HepG2 (cell line): ENCODE data around the gene ABCF1. TPM values are rescaled to one million over a fixed set of nuclear protein-coding genes. Genes with fewer than 3 reads are reported as not detected.

Source experiments
- ATAC-seq: fragments of 200-7000 bp; cut with Tn5 transposase; 3 replicates; pipeline ENCODE4 v1.9.1; 2020; ENCODE audit warnings: mild to moderate bottlenecking, moderate library complexity
- BruUV-seq: library from RNA; stranded (reverse); fragments of 400-500 nt; replicated peaks from 2 replicates; lab custom pipeline; 2021; lab: Mats Ljungman, UMichigan
- CTCF ChIA-PET: fragments of 300-600 bp; formaldehyde crosslinking; extraction: SDS; loops from one replicate; lab custom pipeline; 2021; ENCODE audit warnings: low total read pairs, inconsistent platforms, low intra/inter-chr PET ratio; lab: Yijun Ruan, JAX
- POLR2A ChIA-PET: fragments of 350-600 bp; sonication (Branson Sonifier 250); formaldehyde crosslinking; loops from one replicate; lab custom pipeline; 2020; ENCODE audit warnings: antibody characterized with exemption, inconsistent platforms; lab: Yijun Ruan, JAX
- DNase-seq: peaks from one replicate; pipeline ENCODE4 v3.0.0-alpha.2; 2015; ENCODE audit warnings: low spot score
- FAIRE-seq: peaks from 3 replicates; lab custom pipeline; 2011; peaks lifted over from hg19 to GRCh38; lab: Jason Lieb, UNC
- H2AFZ ChIP-seq: one replicate; pipeline ENCODE4 v1.6.1; 2011; ENCODE audit warnings: low read length, inconsistent platforms
- H3K27ac ChIP-seq: fragments of 300-600 bp; 3 replicates; pipeline ENCODE4 v1.8.0; 2011; ENCODE audit warnings: mixed run types, mild to moderate bottlenecking, mixed read lengths, low read length, inconsistent platforms; ENCODE audit not compliant: insufficient read depth; ENCODE audit errors: extremely low read length
- H3K27me3 ChIP-seq, 2 experiments: fragments of 200-600 bp in 1 of 2; 2 replicates in 1 of 2; 3 replicates in 1 of 2; pipeline versions ENCODE4 v1.6.0 to v1.8.0; 2011; ENCODE audit warnings: low read length in 2 of 2, mild to moderate bottlenecking in 2 of 2, moderate library complexity in 2 of 2, inconsistent platforms in 1 of 2; ENCODE audit not compliant: insufficient read depth in 2 of 2, control insufficient read depth in 1 of 2
- H3K36me3 ChIP-seq, 2 experiments: fragments of 200-600 bp in 1 of 2; replicated peaks in 1 of 2; 2 replicates in 1 of 2; 3 replicates in 1 of 2; pipeline versions ENCODE4 v1.5.1 to v1.8.0; 2011; ENCODE audit warnings: low read length in 2 of 2, inconsistent platforms in 1 of 2; ENCODE audit not compliant: insufficient read depth in 2 of 2, control insufficient read depth in 1 of 2
- H3K4me1 ChIP-seq: 2 replicates; pipeline ENCODE4 v1.5.1; 2012; ENCODE audit warnings: low read length, inconsistent platforms; ENCODE audit not compliant: insufficient read depth
- H3K4me2 ChIP-seq: 2 replicates; pipeline ENCODE4 v1.6.0; 2011; ENCODE audit warnings: low read depth, low read length, inconsistent platforms
- H3K4me3 ChIP-seq, 3 experiments: fragments of 200-600 bp in 1 of 3; sonication (generic), shearing (Covaris generic) in 1 of 3; replicated peaks in 1 of 3; 2 replicates each; pipeline ENCODE4 v1.5.1; 2011 to 2016; ENCODE audit warnings: low read length in 3 of 3, inconsistent platforms in 2 of 3, low read depth in 2 of 3, mild to moderate bottlenecking in 2 of 3, control low read depth in 1 of 3, mixed read lengths in 1 of 3; ENCODE audit not compliant: insufficient read depth in 1 of 3
- H3K79me2 ChIP-seq: one replicate; pipeline ENCODE4 v1.6.1; 2011; ENCODE audit warnings: low read length, inconsistent platforms; ENCODE audit not compliant: insufficient read depth
- H3K9ac ChIP-seq: 2 replicates; pipeline ENCODE4 v1.6.0; 2011; ENCODE audit warnings: mild to moderate bottlenecking, low read depth, low read length, inconsistent platforms; ENCODE audit not compliant: insufficient read depth
- H3K9me3 ChIP-seq: 2 replicates; pipeline ENCODE4 v1.5.1; 2012; ENCODE audit warnings: mild to moderate bottlenecking, low read length
- H4K20me1 ChIP-seq: 2 replicates; pipeline ENCODE4 v1.6.0; 2011; ENCODE audit warnings: inconsistent platforms, mild to moderate bottlenecking, low read length, moderate library complexity; ENCODE audit not compliant: insufficient read depth
- AHR ChIP-seq: IDR thresholded peaks from 2 replicates; pipeline ENCODE4 v1.6.1; 2018; ENCODE audit warnings: missing genetic modification reagents, missing compliant biosample characterization
- ETV5 ChIP-seq: IDR thresholded peaks from 2 replicates; pipeline ENCODE4 v1.6.1; 2018; ENCODE audit warnings: missing biosample characterization, missing genetic modification reagents, inconsistent platforms, borderline replicate concordance
- HMG20B ChIP-seq: conservative IDR thresholded peaks from 2 replicates; pipeline ENCODE4 v1.6.1; 2016; ENCODE audit warnings: missing genetic modification reagents, missing compliant biosample characterization
- PHF8 ChIP-seq: sonication (generic); formaldehyde crosslinking; IDR thresholded peaks from 2 replicates; pipeline ENCODE4 v1.5.0; 2020; ENCODE audit warnings: missing genetic modification reagents
- XBP1 ChIP-seq: sonication (generic); formaldehyde crosslinking; IDR thresholded peaks from 2 replicates; pipeline ENCODE4 v1.5.0; 2020; ENCODE audit warnings: missing genetic modification reagents
- ZC3H4 ChIP-seq: sonication (generic); formaldehyde crosslinking; IDR thresholded peaks from 2 replicates; pipeline ENCODE4 v1.4.0; 2020; ENCODE audit warnings: missing genetic modification reagents, borderline replicate concordance
- ZNF337 ChIP-seq: sonication (generic); formaldehyde crosslinking; IDR thresholded peaks from 2 replicates; pipeline ENCODE4 v1.5.1; 2020; ENCODE audit warnings: missing genetic modification reagents, low read depth, mild to moderate bottlenecking, borderline replicate concordance
- ZNF607 ChIP-seq: sonication (generic); formaldehyde crosslinking; IDR thresholded peaks from 2 replicates; pipeline ENCODE4 v1.5.1; 2020; ENCODE audit warnings: missing genetic modification reagents, mild to moderate bottlenecking, borderline replicate concordance
- ZNF614 ChIP-seq: IDR thresholded peaks from 2 replicates; pipeline ENCODE4 v1.6.1; 2018; ENCODE audit warnings: missing biosample characterization, missing genetic modification reagents, inconsistent platforms, borderline replicate concordance
- ZNF709 ChIP-seq: sonication (generic); formaldehyde crosslinking; IDR thresholded peaks from 2 replicates; pipeline ENCODE4 v1.5.0; 2020; ENCODE audit warnings: mild to moderate bottlenecking, missing genetic modification reagents
- WGBS: methylation state at CpG from one replicate; pipeline ENCODE4 v1.1.6; 2017; ENCODE audit warnings: low lambda C conversion rate; 5-methylcytosine and 5-hydroxymethylcytosine counted together
- in situ Hi-C: cut with HindIII; loops from 2 replicates; pipeline ENCODE4 v1.10.0; 2017; ENCODE audit warnings: low pct_unique_long_range_greater_than_20kb; ENCODE audit not compliant: extremely low pct_ligation_motif_present
- intact Hi-C: fragments of 100-400 bp; cut with micrococcal nuclease; formaldehyde crosslinking; loops from one replicate; pipeline ENCODE4 v1.10.0; 2022; ENCODE audit not compliant: unreplicated experiment
- polyA plus RNA-seq, 8 experiments: library from polyadenylated mRNA; depleted of rRNA in 3 of 8; stranded (reverse) in 7 of 8; unstranded in 1 of 8; fragments of >200 nt; fragmentation: Illumina TruSeq in 4 of 8; extraction: Trizol in 4 of 8; gene quantifications; 2 replicates each; pipeline versions ENCODE4 v1.2.1 to v1.2.3, GENCODE V29; 2011 to 2016; ENCODE audit warnings: low read depth in 4 of 8, missing spikeins in 1 of 8, mixed read lengths in 1 of 8; ENCODE audit not compliant: insufficient read depth in 1 of 8
- total RNA-seq, 5 experiments: library from RNA; depleted of rRNA; stranded (reverse); fragments of >200 nt; fragmentation: Illumina TruSeq; extraction: Trizol; gene quantifications; 2 replicates each; pipeline ENCODE4 v1.2.3, GENCODE V29; 2016; ENCODE audit warnings: low read depth in 1 of 5
- TF ChIP-seq, protein P1 (sequence below): sonication (generic); formaldehyde crosslinking; IDR thresholded peaks from 2 replicates; pipeline ENCODE4 v1.5.0; 2020; ENCODE audit warnings: mild to moderate bottlenecking, missing genetic modification reagents
- TF ChIP-seq, protein P2 (sequence below): sonication (generic); formaldehyde crosslinking; IDR thresholded peaks from 2 replicates; pipeline ENCODE4 v1.4.0; 2020; ENCODE audit warnings: mild to moderate bottlenecking, missing genetic modification reagents
- TF ChIP-seq, protein P3 (sequence below): sonication (generic); formaldehyde crosslinking; IDR thresholded peaks from 2 replicates; pipeline ENCODE4 v1.5.0; 2020; ENCODE audit warnings: mild to moderate bottlenecking, missing genetic modification reagents
- TF ChIP-seq, protein P4 (sequence below): sonication (generic); formaldehyde crosslinking; IDR thresholded peaks from 2 replicates; pipeline ENCODE4 v1.5.0; 2020; ENCODE audit warnings: mild to moderate bottlenecking, missing genetic modification reagents, moderate library complexity
- TF ChIP-seq, protein P5 (sequence below): sonication (generic); formaldehyde crosslinking; IDR thresholded peaks from 2 replicates; pipeline ENCODE4 v1.9.0; 2022; ENCODE audit warnings: low read depth, missing genetic modification reagents

The ABCF1 gene
- total and polyA plus RNA-seq, 2 of the 13 experiments (the other 11 are each of a cell fraction or from before 2014, with no cell fraction given) = 25.4 to 98.9 TPM

DNA sequence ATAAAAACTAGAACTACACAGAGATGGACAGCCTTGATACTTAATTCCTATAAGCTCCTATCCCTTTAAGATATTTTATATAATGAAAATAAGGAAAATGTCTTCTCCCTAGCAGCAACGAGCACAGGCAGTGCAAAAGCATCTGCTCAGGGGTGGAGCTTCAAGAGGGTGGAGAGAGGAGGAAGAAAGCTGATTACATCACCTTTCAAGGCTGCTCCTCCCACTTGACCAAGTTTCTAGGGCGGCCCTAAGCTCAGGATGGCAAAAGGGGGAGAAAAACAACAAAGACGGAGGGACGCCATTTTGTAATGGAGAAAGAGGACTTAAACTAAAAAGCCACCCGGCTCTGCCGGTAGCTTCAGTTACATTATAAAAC, 43.6 kb downstream of the ABCF1 start:
- Histone ChIP-seq H3K36me3 (peaks cover 2 to 12% of the 10 kb centered on the region in 2 experiments), H3K9ac (peak overlapping the region; percentile 100), H2AFZ (no peak overlapping the region), H3K4me3 (peak overlapping the region; percentile 74 to 97 (median 87); a peak in 5 of 6 replicates), H3K9me3 (no peaks in the 10 kb centered on the region), H3K4me1 (peaks cover 35% of the 10 kb centered on the region), H3K79me2 (peaks cover 44% of the 10 kb centered on the region), H4K20me1 (peaks cover 12% of the 10 kb centered on the region), H3K27ac (peak overlapping the region; percentile 98), H3K27me3 (no peaks in the 10 kb centered on the region; a peak in 1 of 5 replicates), H3K4me2 (peak overlapping the region; percentile 88)
- peak; percentile 58 for ATAC-seq
- POLR2A ChIA-PET = interaction anchor here (0.7 to 4.8 kb wide), 43 partner anchors 10 to 1207 kb away, joined by 3 to 172 read pairs (median 4); partner anchors contain the start of genes ABCF1, ATAT1, C6orf136 and DHX16
- WGBS = 1% methylated on average over 6 of the region's 6 CpGs
- no TSS peak for BruUV-seq
- in situ Hi-C loops = no loop called here
- DNase-seq = peak; percentile 99
- peak; percentile 66 for FAIRE-seq
- CTCF ChIA-PET = no interaction called here
- intact Hi-C loops = loop anchor here (5.0 kb wide), 1 partner anchor 42 kb away; no protein-coding TSS in a partner anchor
- TF ChIP-seq ZNF337 (CRISPR knock-in tag) (no peak), HMG20B (CRISPR knock-in tag) (no peak), ETV5 (no peak), ZNF709 (CRISPR knock-in tag) (no peak; the same call in 1 of the 2 replicates), ZC3H4 (CRISPR knock-in tag) (peak; percentile 28; the same call in 1 of the 2 replicates), AHR (CRISPR knock-in tag) (0 out of 2 replicates have a peak, but pooled peaks have one; percentile 13), PHF8 (CRISPR knock-in tag) (peak; percentile 33; the same call in 1 of the 2 replicates), ZNF607 (CRISPR knock-in tag) (no peak), XBP1 (CRISPR knock-in tag) (no peak), ZNF614 (CRISPR knock-in tag) (no peak)
- TF ChIP-seq, protein P1, sequence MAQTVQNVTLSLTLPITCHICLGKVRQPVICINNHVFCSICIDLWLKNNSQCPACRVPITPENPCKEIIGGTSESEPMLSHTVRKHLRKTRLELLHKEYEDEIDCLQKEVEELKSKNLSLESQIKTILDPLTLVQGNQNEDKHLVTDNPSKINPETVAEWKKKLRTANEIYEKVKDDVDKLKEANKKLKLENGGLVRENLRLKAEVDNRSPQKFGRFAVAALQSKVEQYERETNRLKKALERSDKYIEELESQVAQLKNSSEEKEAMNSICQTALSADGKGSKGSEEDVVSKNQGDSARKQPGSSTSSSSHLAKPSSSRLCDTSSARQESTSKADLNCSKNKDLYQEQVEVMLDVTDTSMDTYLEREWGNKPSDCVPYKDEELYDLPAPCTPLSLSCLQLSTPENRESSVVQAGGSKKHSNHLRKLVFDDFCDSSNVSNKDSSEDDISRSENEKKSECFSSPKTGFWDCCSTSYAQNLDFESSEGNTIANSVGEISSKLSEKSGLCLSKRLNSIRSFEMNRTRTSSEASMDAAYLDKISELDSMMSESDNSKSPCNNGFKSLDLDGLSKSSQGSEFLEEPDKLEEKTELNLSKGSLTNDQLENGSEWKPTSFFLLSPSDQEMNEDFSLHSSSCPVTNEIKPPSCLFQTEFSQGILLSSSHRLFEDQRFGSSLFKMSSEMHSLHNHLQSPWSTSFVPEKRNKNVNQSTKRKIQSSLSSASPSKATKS (CRISPR knock-in tag) = no peak; the same call in 1 of the 2 replicates
- TF ChIP-seq, protein P2, sequence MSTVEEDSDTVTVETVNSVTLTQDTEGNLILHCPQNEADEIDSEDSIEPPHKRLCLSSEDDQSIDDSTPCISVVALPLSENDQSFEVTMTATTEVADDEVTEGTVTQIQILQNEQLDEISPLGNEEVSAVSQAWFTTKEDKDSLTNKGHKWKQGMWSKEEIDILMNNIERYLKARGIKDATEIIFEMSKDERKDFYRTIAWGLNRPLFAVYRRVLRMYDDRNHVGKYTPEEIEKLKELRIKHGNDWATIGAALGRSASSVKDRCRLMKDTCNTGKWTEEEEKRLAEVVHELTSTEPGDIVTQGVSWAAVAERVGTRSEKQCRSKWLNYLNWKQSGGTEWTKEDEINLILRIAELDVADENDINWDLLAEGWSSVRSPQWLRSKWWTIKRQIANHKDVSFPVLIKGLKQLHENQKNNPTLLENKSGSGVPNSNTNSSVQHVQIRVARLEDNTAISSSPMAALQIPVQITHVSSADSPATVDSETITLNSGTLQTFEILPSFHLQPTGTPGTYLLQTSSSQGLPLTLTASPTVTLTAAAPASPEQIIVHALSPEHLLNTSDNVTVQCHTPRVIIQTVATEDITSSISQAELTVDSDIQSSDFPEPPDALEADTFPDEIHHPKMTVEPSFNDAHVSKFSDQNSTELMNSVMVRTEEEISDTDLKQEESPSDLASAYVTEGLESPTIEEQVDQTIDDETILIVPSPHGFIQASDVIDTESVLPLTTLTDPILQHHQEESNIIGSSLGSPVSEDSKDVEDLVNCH (CRISPR knock-in tag) = no peak
- TF ChIP-seq, protein P3, sequence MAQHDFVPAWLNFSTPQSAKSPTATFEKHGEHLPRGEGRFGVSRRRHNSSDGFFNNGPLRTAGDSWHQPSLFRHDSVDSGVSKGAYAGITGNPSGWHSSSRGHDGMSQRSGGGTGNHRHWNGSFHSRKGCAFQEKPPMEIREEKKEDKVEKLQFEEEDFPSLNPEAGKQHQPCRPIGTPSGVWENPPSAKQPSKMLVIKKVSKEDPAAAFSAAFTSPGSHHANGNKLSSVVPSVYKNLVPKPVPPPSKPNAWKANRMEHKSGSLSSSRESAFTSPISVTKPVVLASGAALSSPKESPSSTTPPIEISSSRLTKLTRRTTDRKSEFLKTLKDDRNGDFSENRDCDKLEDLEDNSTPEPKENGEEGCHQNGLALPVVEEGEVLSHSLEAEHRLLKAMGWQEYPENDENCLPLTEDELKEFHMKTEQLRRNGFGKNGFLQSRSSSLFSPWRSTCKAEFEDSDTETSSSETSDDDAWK (CRISPR knock-in tag) = no peak
- TF ChIP-seq, protein P4, sequence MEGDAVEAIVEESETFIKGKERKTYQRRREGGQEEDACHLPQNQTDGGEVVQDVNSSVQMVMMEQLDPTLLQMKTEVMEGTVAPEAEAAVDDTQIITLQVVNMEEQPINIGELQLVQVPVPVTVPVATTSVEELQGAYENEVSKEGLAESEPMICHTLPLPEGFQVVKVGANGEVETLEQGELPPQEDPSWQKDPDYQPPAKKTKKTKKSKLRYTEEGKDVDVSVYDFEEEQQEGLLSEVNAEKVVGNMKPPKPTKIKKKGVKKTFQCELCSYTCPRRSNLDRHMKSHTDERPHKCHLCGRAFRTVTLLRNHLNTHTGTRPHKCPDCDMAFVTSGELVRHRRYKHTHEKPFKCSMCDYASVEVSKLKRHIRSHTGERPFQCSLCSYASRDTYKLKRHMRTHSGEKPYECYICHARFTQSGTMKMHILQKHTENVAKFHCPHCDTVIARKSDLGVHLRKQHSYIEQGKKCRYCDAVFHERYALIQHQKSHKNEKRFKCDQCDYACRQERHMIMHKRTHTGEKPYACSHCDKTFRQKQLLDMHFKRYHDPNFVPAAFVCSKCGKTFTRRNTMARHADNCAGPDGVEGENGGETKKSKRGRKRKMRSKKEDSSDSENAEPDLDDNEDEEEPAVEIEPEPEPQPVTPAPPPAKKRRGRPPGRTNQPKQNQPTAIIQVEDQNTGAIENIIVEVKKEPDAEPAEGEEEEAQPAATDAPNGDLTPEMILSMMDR (CRISPR knock-in tag) = no peak
- TF ChIP-seq, protein P5, sequence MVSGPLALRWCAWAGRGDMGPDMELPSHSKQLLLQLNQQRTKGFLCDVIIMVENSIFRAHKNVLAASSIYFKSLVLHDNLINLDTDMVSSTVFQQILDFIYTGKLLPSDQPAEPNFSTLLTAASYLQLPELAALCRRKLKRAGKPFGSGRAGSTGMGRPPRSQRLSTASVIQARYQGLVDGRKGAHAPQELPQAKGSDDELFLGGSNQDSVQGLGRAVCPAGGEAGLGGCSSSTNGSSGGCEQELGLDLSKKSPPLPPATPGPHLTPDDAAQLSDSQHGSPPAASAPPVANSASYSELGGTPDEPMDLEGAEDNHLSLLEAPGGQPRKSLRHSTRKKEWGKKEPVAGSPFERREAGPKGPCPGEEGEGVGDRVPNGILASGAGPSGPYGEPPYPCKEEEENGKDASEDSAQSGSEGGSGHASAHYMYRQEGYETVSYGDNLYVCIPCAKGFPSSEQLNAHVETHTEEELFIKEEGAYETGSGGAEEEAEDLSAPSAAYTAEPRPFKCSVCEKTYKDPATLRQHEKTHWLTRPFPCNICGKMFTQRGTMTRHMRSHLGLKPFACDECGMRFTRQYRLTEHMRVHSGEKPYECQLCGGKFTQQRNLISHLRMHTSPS = no peak
